ENCODE data around the gene STX3.

The STX3 gene

GRCh38 chr11:59854871-59855270, 99.7 kb downstream of the STX3 start:
- Mint-ChIP-seq H3K4me3 (no peak overlapping the region), H3K9me3 (peaks cover 3% of the 10 kb centered on the region), H3K27ac (no peak overlapping the region), H3K4me1 (peaks cover 30% of the 10 kb centered on the region), H3K27me3 (peaks cover 7% of the 10 kb centered on the region), H3K36me3 (ENCODE audit: low read depth) (no peaks in the 10 kb centered on the region)
- DNase-seq (no peak), ATAC-seq (no peak)

All from activated naive CD8-positive, alpha-beta T cell treated with anti-CD3 and anti-CD28 coated beads, Interleukin-2, amount 50 U/mL, for 24 hours (primary cell).